Panc1 (cell line): Measurements from ENCODE around the gene SUGCT.

Source experiments
- POLR2AphosphoS5 ChIP-seq: IDR thresholded peaks from 2 replicates; pipeline ENCODE4 v1.6.1; 2012; ENCODE audit warnings: mild to moderate bottlenecking, low read depth, low read length, moderate library complexity
- SIN3A ChIP-seq: IDR thresholded peaks from 2 replicates; pipeline ENCODE4 v1.6.1; 2012; ENCODE audit warnings: low read depth, mild to moderate bottlenecking, low read length, moderate library complexity, borderline replicate concordance; ENCODE audit not compliant: insufficient read depth
- TCF7L2 ChIP-seq: IDR thresholded peaks from 2 replicates; pipeline ENCODE4 v1.6.1; 2011; ENCODE audit warnings: mild to moderate bottlenecking, low read depth, low read length, inconsistent platforms
- TF ChIP-seq, protein P1 (sequence below): fragments of 450-650 bp; IDR thresholded peaks from 2 replicates; pipeline ENCODE4 v1.5.1; 2017; ENCODE audit warnings: mild to moderate bottlenecking
- TF ChIP-seq, protein P2 (sequence below), 2 experiments: IDR thresholded peaks; 2 replicates each; pipeline ENCODE4 v1.6.1; 2011 to 2012; ENCODE audit warnings: low read depth in 2 of 2, control low read depth in 1 of 2, low read length in 1 of 2, mild to moderate bottlenecking in 1 of 2, moderate library complexity in 1 of 2; ENCODE audit not compliant: insufficient read depth in 1 of 2

DNA sequence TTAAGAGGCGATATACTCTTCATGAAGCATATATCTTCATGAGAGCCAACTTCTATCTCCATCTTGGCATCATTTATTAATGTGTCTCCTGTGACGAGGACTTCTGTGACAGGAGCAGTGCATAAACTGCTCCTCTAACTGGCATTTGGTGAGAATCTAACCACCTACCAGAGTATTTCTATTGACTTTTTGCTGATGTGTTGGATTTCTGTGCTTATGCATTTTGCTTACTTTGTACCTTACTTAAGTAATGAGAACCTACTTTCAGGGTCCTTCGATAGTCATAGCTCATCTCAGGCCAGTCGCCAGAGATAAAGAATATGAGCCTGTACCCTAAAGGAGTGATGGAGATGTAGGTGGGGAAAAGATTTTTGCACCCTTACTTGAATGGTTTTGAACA, 265.7 kb downstream of the SUGCT start:
- TF ChIP-seq, protein P1, sequence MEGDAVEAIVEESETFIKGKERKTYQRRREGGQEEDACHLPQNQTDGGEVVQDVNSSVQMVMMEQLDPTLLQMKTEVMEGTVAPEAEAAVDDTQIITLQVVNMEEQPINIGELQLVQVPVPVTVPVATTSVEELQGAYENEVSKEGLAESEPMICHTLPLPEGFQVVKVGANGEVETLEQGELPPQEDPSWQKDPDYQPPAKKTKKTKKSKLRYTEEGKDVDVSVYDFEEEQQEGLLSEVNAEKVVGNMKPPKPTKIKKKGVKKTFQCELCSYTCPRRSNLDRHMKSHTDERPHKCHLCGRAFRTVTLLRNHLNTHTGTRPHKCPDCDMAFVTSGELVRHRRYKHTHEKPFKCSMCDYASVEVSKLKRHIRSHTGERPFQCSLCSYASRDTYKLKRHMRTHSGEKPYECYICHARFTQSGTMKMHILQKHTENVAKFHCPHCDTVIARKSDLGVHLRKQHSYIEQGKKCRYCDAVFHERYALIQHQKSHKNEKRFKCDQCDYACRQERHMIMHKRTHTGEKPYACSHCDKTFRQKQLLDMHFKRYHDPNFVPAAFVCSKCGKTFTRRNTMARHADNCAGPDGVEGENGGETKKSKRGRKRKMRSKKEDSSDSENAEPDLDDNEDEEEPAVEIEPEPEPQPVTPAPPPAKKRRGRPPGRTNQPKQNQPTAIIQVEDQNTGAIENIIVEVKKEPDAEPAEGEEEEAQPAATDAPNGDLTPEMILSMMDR, result no peak
- TF ChIP-seq, protein P2, sequence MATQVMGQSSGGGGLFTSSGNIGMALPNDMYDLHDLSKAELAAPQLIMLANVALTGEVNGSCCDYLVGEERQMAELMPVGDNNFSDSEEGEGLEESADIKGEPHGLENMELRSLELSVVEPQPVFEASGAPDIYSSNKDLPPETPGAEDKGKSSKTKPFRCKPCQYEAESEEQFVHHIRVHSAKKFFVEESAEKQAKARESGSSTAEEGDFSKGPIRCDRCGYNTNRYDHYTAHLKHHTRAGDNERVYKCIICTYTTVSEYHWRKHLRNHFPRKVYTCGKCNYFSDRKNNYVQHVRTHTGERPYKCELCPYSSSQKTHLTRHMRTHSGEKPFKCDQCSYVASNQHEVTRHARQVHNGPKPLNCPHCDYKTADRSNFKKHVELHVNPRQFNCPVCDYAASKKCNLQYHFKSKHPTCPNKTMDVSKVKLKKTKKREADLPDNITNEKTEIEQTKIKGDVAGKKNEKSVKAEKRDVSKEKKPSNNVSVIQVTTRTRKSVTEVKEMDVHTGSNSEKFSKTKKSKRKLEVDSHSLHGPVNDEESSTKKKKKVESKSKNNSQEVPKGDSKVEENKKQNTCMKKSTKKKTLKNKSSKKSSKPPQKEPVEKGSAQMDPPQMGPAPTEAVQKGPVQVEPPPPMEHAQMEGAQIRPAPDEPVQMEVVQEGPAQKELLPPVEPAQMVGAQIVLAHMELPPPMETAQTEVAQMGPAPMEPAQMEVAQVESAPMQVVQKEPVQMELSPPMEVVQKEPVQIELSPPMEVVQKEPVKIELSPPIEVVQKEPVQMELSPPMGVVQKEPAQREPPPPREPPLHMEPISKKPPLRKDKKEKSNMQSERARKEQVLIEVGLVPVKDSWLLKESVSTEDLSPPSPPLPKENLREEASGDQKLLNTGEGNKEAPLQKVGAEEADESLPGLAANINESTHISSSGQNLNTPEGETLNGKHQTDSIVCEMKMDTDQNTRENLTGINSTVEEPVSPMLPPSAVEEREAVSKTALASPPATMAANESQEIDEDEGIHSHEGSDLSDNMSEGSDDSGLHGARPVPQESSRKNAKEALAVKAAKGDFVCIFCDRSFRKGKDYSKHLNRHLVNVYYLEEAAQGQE (IDR thresholded peaks at IDR 0.05; ENCODE audit: insufficient read depth in 1 of 2, low read depth in 2 of 2, low read length in 1 of 2), result no peak
- no peak for TF ChIP-seq POLR2AphosphoS5
- TF ChIP-seq TCF7L2, result no peak
- no peak for TF ChIP-seq SIN3A
